ENCODE data around the gene CNTLN. TPM values are rescaled to one million over a fixed set of nuclear protein-coding genes. Genes with fewer than 3 reads are reported as not detected.
A peak's percentile ranks its signal among the peaks of the same experiment; 100 is the strongest.

Gene CNTLN
- total and polyA plus RNA-seq, 2 of the 13 experiments (the other 11 are each of a cell fraction or from before 2014, with no cell fraction given), result 1.5 to 5.7 TPM

DNA sequence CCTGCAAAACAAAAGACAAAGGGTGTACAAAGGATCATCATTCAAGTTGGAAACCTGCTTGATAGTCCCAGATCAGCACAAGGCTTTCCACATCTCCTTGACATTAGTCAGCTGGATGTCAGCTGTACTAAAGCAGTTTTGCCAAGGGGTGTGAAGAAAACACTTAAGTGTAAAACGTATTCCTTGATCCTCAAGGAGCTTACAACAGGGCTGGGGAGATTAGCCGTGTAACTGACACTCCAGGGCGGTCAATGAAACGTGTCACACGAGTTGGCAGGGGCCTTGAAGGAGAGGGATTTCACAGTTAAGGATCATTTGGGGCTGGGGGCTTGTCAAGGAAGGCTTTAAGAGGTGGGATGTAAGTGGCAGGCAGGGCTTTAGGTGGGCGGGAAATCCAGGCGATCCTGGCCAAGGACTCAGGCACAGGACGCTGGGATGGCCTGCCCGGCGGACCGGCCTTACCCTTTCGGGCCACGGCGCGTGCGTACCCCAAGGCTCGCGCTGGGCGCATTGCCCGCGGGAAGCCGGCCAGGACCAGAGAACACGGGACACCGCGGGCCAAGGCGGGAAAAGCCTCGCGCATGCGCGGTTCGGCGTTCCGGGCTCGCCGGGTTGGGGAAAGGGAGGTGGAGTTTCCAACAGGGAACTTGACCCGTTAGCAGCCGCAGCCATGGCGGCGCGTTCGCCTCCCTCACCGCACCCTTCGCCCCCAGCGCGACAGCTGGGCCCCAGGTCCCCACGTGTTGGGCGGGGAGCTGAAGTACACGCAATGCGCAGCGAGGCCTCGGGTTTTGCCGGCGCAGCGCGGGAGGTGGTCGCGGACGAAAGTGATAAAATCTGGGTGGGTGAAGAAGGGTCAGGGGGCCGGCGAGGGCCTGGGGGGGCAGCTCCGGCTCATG is at the start of gene CNTLN (continued):
- TF ChIP-seq JUN (CRISPR knock-in tag; IDR thresholded peaks at IDR 0.05) (0 out of 2 replicates have a peak, but pooled peaks have one; percentile 31), ZNF619 (CRISPR knock-in tag; IDR thresholded peaks at IDR 0.05) (0 out of 2 replicates have a peak, but pooled peaks have one; percentile 33), ZNF879 (CRISPR knock-in tag; IDR thresholded peaks at IDR 0.05) (peak; percentile 66; the same call in 1 of the 2 replicates), RFXAP (CRISPR knock-in tag; IDR thresholded peaks at IDR 0.05; ENCODE audit: borderline replicate concordance) (peak; percentile 31; the same call in 1 of the 2 replicates), ZNF30 (CRISPR knock-in tag; IDR thresholded peaks at IDR 0.05) (0 out of 2 replicates have a peak, but pooled peaks have one; percentile 52), TAF1 (CRISPR knock-in tag; IDR thresholded peaks at IDR 0.05) (peak; percentile 82), ZNF891 (CRISPR knock-in tag; IDR thresholded peaks at IDR 0.05) (peak; percentile 58), ZNF468 (CRISPR knock-in tag; IDR thresholded peaks at IDR 0.05) (peak; percentile 83; the same call in 1 of the 2 replicates), RBAK (CRISPR knock-in tag; IDR thresholded peaks at IDR 0.05) (0 out of 2 replicates have a peak, but pooled peaks have one; percentile 9), DR1 (CRISPR knock-in tag; IDR thresholded peaks at IDR 0.05) (peak; percentile 75; the same call in 1 of the 2 replicates), CENPT (CRISPR knock-in tag; IDR thresholded peaks at IDR 0.05; ENCODE audit: low read depth) (no peak), NFKB2 (CRISPR knock-in tag; IDR thresholded peaks at IDR 0.05; ENCODE audit: borderline replicate concordance) (peak; percentile 62; the same call in 1 of the 2 replicates), ZNF552 (CRISPR knock-in tag; IDR thresholded peaks at IDR 0.05; ENCODE audit: borderline replicate concordance) (0 out of 2 replicates have a peak, but pooled peaks have one; percentile 41), ATAD3A (CRISPR knock-in tag; IDR thresholded peaks at IDR 0.05) (no peak), SOX13 (IDR thresholded peaks at IDR 0.05) (no peak), SOX13 (CRISPR knock-in tag; conservative IDR thresholded peaks at IDR 0.05 in 1 of 2, IDR thresholded peaks at IDR 0.05 in 1 of 2) (no peak), NONO (IDR thresholded peaks at IDR 0.05) (no peak), NONO (CRISPR knock-in tag; conservative IDR thresholded peaks at IDR 0.05) (peak; percentile 65; the same call in 1 of the 2 replicates), ZNF121 (CRISPR knock-in tag; IDR thresholded peaks at IDR 0.05) (0 out of 2 replicates have a peak, but pooled peaks have one; percentile 28), ZNF367 (CRISPR knock-in tag; IDR thresholded peaks at IDR 0.05; ENCODE audit: borderline replicate concordance) (no peak), ZNF225 (CRISPR knock-in tag; IDR thresholded peaks at IDR 0.05) (peak; percentile 77), ZNF44 (CRISPR knock-in tag; IDR thresholded peaks at IDR 0.05) (no peak), ZNF598 (CRISPR knock-in tag; IDR thresholded peaks at IDR 0.05; ENCODE audit: borderline replicate concordance) (peak; percentile 71; the same call in 1 of the 2 replicates), SAP130 (CRISPR knock-in tag; IDR thresholded peaks at IDR 0.05; ENCODE audit: low read depth) (peak; percentile 36; the same call in 1 of the 2 replicates), ZSCAN25 (CRISPR knock-in tag; IDR thresholded peaks at IDR 0.05) (no peak), ZNF350 (CRISPR knock-in tag; IDR thresholded peaks at IDR 0.05; ENCODE audit: borderline replicate concordance, low read depth) (0 out of 2 replicates have a peak, but pooled peaks have one; percentile 44), SP5 (CRISPR knock-in tag; IDR thresholded peaks at IDR 0.05; ENCODE audit: borderline replicate concordance, low read depth) (peak; percentile 20; the same call in 1 of the 2 replicates), TEAD3 (CRISPR knock-in tag; optimal IDR thresholded peaks at IDR 0.05; ENCODE audit: borderline replicate concordance) (peak; percentile 8)
- TF ChIP-seq, protein P1, sequence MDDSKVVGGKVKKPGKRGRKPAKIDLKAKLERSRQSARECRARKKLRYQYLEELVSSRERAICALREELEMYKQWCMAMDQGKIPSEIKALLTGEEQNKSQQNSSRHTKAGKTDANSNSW (CRISPR knock-in tag; IDR thresholded peaks at IDR 0.05; ENCODE audit: borderline replicate concordance), result peak; percentile 53; the same call in 1 of the 2 replicates
